Natural killer cell treated with Interleukin-12 subunit alpha and Interleukin-12 subunit beta and Interleukin-15 and Interleukin-18, amount 100 ng/mL, for 72 hours (primary cell): ENCODE results near the gene KIF21B. TPM values are rescaled to one million over a fixed set of nuclear protein-coding genes. Genes with fewer than 3 reads are reported as not detected.

Experiments used
- ATAC-seq, 2 donors: fragments of 150-1000 bp; cut with Tn5 transposase in 1 of 2; sonication (Bioruptor Pico), chemical (Tn5 transposase) in 1 of 2; 2 replicates each; pipeline ENCODE4 v1.10.0; 2021
- DNase-seq: peaks from one replicate; pipeline ENCODE4 v3.0.0; 2022; ENCODE audit warnings: low spot score
- H3K27ac Mint-ChIP-seq, 2 donors: 1 replicate in 1 of 2; 2 replicates in 1 of 2; pipeline ENCODE4 v1.8.0; 2022; ENCODE audit warnings: mixed read lengths in 2 of 2, mild to moderate bottlenecking in 1 of 2, moderate library complexity in 1 of 2
- H3K27me3 Mint-ChIP-seq, 2 donors: 1 replicate in 1 of 2; 2 replicates in 1 of 2; pipeline ENCODE4 v1.8.0; 2022; ENCODE audit warnings: mixed read lengths in 2 of 2
- H3K36me3 Mint-ChIP-seq: one replicate; pipeline ENCODE4 v1.8.0; 2022; ENCODE audit warnings: mixed read lengths
- H3K4me1 Mint-ChIP-seq, 2 donors: 1 replicate in 1 of 2; 2 replicates in 1 of 2; pipeline ENCODE4 v1.8.0; 2022; ENCODE audit warnings: low read depth in 2 of 2, mixed read lengths in 2 of 2, mild to moderate bottlenecking in 1 of 2
- H3K4me3 Mint-ChIP-seq: one replicate; pipeline ENCODE4 v1.8.0; 2022; ENCODE audit warnings: mixed read lengths
- H3K9me3 Mint-ChIP-seq: 2 replicates; pipeline ENCODE4 v1.8.0; 2022; ENCODE audit warnings: mixed read lengths
- total RNA-seq, 2 donors: library from RNA; stranded (reverse); gene quantifications; one replicate each; pipeline ENCODE4 v1.2.3, GENCODE V29; 2022

The KIF21B gene
- total RNA-seq, 2 donors from 2014 or later: 71.1 to 93.3 TPM

DNA sequence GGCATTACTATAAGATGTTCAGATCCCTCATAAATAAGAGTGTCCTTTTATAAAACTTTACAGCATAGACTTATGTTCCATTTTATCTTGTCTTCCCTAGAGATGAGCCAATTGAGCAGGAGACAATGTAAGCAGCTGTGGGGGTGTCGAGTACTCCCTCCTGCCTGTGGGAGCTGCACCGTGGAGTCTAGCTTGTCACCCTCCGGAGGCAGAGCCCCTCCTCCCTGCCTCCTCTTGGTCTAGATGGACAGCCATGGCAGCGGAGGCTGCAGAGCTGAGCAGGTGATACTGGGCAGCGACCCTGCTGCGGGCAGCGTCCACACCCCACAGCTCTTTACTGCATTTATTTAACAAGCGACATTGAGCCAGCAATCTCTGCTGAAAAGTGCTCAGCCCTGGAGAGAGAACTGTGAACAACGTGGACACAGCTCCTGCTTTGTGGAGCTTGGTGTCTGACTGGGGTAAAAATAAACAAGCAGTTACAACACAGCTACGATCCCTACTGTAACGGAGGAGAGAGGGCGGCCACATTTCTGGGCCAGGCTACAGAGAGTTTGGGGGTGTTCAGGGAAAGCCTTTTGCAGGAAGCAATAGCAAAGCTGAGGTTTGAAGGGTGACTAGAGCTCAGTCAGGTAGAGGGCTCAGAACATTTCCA is 12.8 kb upstream of the KIF21B start:
- DNase-seq (no peak), ATAC-seq (no peak)
- H3K9me3 Mint-ChIP-seq: no peaks in the 10 kb centered on the region
- H3K4me1 Mint-ChIP-seq: no peaks in the 10 kb centered on the region
- H3K4me3 Mint-ChIP-seq: no peak overlapping the region
- no peak overlapping the region for H3K27ac Mint-ChIP-seq
- H3K27me3 Mint-ChIP-seq: no peaks in the 10 kb centered on the region
- no peaks in the 10 kb centered on the region for H3K36me3 Mint-ChIP-seq

DNA sequence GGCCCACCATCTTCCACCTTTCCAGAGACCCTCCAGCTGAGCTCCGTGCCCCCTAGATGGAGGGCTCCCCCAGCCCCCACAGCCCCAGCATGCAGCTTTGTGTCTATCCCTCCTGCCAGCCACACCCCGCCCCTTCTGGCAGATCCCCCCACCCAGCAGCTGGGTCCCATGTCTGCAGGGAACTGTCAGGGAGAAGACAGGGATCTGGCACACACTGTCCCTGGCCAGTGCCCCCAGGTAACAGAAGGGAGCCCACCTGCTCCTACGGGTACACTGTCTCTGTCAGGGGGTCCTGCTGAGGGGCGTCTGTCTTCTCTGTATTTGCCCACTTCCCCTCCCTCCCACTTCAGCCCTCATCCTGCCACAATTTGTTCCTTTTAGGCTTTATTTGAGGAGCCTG is 11.2 kb upstream of the KIF21B start:
- Mint-ChIP-seq H3K4me1 (no peaks in the 10 kb centered on the region), H3K27me3 (no peaks in the 10 kb centered on the region), H3K27ac (no peak overlapping the region), H3K4me3 (no peak overlapping the region), H3K36me3 (no peaks in the 10 kb centered on the region), H3K9me3 (no peaks in the 10 kb centered on the region)
- DNase-seq (no peak), ATAC-seq (no peak)

DNA sequence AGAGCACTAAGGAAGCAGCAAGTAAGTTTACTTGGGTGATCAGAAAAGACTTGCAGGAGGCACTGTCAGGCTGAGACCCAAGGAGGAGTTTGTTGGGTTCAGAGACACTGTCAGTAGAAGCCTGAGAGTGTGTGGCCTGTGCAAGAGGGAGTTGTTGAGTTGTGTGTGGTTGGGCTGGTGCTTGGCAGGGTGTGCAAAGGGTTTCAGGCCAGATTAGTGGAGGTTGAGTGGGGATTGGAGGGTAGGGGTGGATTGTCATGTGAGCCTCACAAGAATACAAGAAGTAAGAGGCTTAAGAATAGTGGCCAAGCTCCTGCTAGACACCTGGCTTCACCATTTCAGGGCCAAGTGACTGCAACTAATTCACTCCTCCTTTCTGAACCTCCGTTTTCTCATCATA is 8.9 kb upstream of the KIF21B start:
- Mint-ChIP-seq H3K4me1 (peaks cover 4 to 7% of the 10 kb centered on the region in 2 donors), H3K27me3 (no peaks in the 10 kb centered on the region), H3K27ac (no peak overlapping the region), H3K9me3 (no peaks in the 10 kb centered on the region), H3K36me3 (no peaks in the 10 kb centered on the region), H3K4me3 (no peak overlapping the region)
- DNase-seq: no peak
- ATAC-seq: no peak

DNA sequence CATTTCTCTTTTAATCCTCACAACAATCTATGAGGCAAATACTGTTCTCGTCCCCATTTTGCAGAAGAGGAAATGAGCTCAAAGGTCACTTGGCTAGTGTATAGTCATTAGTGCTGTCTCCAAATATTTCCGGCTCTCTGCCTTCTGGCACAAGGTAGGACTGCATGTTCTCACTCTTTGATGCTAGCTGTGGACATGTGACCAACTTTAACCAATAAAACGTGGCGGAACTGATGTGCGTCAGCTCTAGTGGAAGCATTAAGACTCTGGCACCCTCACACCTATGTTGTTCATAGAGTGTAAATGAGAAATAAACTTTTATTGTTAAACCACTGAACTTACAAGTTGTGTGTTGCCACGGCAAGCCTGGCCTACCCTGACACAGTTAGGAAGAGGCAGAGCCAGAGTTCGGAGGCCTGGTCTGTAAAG is 5.0 kb upstream of the KIF21B start:
- ATAC-seq (no peak), DNase-seq (no peak)
- Mint-ChIP-seq H3K4me3 (no peak overlapping the region), H3K36me3 (no peaks in the 10 kb centered on the region), H3K27ac (no peak overlapping the region), H3K9me3 (no peaks in the 10 kb centered on the region), H3K4me1 (peaks cover 21 to 34% of the 10 kb centered on the region in 2 donors), H3K27me3 (no peaks in the 10 kb centered on the region)

DNA sequence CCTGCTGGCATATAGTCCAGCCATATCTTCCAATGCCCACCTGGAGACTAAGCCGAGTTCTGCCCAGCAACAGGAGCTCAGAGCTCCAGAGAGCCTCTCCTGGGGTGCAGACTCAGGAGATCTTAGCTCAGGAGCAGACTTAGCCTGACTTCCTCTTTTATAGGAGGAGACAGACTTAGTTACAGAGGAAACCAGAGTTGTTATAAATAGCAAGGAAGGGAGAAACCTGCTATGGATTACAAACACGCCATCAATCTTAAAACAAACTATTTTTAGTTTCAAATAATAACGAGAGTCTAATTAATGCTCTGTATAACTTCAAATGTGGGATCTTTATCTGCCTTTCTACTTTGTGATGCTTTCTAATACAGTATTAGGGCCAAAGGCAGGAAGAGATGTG is 3.3 kb upstream of the KIF21B start:
- Mint-ChIP-seq H3K27ac (peak overlapping the region; percentile 44 to 90), H3K36me3 (no peaks in the 10 kb centered on the region), H3K4me3 (peak overlapping the region; percentile 83), H3K4me1 (peaks cover 31 to 46% of the 10 kb centered on the region in 2 donors), H3K9me3 (no peaks in the 10 kb centered on the region), H3K27me3 (no peaks in the 10 kb centered on the region)
- DNase-seq (no peak), ATAC-seq (no peak)

DNA sequence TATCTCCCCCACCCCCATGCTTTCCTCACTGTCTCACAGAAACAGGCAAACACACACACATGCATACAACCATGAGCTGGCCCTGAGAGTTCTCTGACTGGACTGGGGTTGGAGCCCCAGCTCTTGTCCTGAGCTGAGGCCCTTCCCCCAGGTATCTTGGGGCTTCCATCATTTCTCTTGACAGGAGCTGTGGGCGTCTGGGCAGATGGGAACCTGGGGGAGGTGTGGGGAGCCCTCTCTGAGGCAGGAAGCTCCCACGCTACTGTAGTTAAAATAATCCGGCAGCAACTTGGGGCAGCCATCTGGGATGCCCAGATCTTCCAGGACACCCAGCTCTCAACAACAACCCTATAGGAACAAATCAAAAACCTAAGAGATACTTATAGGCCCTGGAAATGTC is 2.7 kb upstream of the KIF21B start:
- peak overlapping the region; percentile 83 for H3K4me3 Mint-ChIP-seq
- DNase-seq: no peak
- H3K27me3 Mint-ChIP-seq: no peaks in the 10 kb centered on the region
- H3K9me3 Mint-ChIP-seq: no peaks in the 10 kb centered on the region
- H3K36me3 Mint-ChIP-seq: no peaks in the 10 kb centered on the region
- ATAC-seq: no peak
- peak overlapping the region; percentile 44 to 90 for H3K27ac Mint-ChIP-seq
- peaks cover 35 to 49% of the 10 kb centered on the region in 2 donors for H3K4me1 Mint-ChIP-seq

DNA sequence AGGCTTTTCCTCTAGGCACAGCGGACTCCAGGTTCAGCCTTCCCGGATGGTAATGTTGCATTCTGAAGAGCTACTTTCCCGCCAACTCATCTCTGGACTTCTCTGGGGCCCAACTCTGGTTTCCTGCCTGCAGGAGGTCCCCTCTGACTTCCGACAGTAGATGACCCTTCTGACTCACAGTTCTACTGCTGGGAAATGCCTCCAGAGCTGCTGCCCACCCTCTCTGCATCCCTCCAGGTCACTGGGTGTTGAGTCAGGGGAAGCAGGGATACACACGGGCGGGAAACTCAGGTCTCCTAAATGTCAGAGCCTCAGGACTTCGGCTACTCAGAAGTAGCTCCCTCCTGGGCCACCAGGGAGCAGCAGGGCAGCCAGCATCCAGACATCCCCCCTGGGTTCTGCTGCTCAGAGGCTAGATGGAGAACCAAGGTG is 2.1 kb upstream of the KIF21B start:
- H3K27me3 Mint-ChIP-seq: no peaks in the 10 kb centered on the region
- ATAC-seq (peak in 1 of 2 donors; percentile 44), DNase-seq (no peak)
- peak overlapping the region; percentile 83 for H3K4me3 Mint-ChIP-seq
- H3K36me3 Mint-ChIP-seq: no peaks in the 10 kb centered on the region
- no peaks in the 10 kb centered on the region for H3K9me3 Mint-ChIP-seq
- peak overlapping the region; percentile 44 to 90 for H3K27ac Mint-ChIP-seq
- peaks cover 39 to 54% of the 10 kb centered on the region in 2 donors for H3K4me1 Mint-ChIP-seq

DNA sequence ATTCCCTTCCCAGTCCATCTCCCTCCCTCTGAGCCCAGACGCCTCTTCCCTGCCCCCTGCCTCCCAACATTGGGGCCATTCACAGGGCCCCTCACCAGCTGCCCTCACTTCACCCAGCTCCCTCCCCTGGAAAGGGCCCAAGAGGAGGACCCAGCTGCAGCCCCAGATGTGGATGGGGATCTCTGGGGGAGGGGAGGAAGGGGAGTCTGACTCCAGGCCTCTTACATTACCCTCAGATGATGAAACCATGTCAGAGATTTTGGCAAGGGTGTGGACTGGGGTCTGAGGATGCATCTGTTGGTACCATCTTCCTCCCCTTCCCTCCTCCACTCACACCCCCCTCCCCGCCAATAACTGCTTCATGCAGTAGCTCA is 1.1 kb upstream of the KIF21B start:
- DNase-seq (no peak), ATAC-seq (no peak)
- H3K27ac Mint-ChIP-seq: peak overlapping the region in 1 of 2 donors; percentile 44
- H3K36me3 Mint-ChIP-seq: no peaks in the 10 kb centered on the region
- peak overlapping the region; percentile 83 for H3K4me3 Mint-ChIP-seq
- H3K27me3 Mint-ChIP-seq: no peaks in the 10 kb centered on the region
- no peaks in the 10 kb centered on the region for H3K9me3 Mint-ChIP-seq
- H3K4me1 Mint-ChIP-seq: peaks cover 49 to 64% of the 10 kb centered on the region in 2 donors

DNA sequence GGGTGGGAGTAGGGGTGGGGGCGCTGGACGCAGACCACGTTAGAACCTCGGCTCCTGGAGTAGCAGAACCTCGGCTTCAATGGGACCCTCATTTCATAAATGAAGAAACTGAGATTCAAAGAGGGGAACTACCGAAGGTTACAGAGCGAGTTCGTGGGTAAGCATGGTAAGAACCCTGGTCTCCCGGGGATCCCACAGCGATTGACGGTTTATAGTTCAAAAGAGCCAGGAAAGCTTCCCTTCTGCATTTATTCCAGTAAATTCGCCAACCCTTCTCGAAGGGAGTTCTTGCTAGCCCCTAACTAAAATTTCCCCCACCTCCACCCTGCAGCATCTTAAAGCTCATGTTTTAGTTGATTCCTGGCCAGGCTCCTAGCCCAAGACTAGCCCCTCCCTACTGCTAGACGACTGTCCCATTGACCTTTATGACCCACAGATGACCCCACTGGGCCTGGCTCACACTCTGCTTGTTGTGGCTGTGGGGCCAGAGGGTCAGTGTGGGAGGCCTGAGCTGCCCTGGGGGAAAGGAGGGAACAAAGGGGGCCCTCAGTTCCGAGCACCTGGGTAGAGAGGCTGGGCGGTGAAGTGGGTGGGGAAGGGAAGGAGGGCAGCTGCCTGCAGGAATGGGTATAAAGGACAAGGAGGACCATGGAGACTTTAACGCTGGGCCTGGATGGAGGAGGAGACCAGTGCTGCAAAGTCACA is 558 bp upstream of the KIF21B start:
- DNase-seq: no peak
- Mint-ChIP-seq H3K4me3 (peak overlapping the region; percentile 42), H3K4me1 (peaks cover 54 to 69% of the 10 kb centered on the region in 2 donors), H3K27me3 (no peaks in the 10 kb centered on the region), H3K9me3 (no peaks in the 10 kb centered on the region), H3K36me3 (no peaks in the 10 kb centered on the region), H3K27ac (no peak overlapping the region)
- no peak for ATAC-seq

DNA sequence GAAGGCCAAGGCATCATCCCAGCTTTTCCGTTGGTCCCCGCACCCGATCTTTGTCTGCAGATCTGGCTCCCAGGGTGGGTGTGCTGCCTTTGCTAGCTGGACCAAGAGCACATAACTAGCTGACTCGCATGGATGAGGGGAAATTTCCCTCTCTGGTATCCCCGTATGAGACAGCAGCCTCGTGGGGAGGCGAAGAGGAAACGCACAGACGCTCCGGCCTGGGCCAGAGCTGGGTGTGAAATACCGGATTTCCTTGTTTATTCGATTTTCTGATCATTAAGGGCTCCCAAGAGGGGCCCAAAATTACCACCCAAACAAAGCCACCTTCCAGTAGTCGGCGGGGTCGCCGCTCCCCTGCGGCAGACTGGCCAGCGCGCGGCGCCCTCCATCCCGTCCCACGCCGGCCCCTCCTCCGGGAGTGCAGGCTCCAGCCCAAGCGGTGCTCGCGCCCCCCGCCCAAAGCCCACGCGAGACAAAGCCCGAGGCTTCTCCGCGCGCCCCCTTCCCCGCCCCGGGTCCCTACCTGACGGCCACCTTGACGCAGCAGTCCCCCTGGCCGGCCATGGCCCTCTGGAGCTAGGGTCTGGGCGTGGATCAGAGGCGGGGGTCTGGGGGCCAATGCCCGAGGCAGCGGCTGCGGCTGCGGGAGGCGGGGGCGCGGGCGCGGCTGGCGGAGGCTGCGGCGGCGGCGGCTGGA is 546 bp downstream of the KIF21B start:
- H3K27me3 Mint-ChIP-seq: no peaks in the 10 kb centered on the region
- peak overlapping the region; percentile 96 for H3K4me3 Mint-ChIP-seq
- H3K9me3 Mint-ChIP-seq: no peaks in the 10 kb centered on the region
- peak; percentile 76 for DNase-seq
- no peaks in the 10 kb centered on the region for H3K36me3 Mint-ChIP-seq
- peak; percentile 32 to 37 for ATAC-seq
- H3K4me1 Mint-ChIP-seq: peaks cover 59 to 74% of the 10 kb centered on the region in 2 donors
- peak overlapping the region; percentile 95 to 99 for H3K27ac Mint-ChIP-seq

DNA sequence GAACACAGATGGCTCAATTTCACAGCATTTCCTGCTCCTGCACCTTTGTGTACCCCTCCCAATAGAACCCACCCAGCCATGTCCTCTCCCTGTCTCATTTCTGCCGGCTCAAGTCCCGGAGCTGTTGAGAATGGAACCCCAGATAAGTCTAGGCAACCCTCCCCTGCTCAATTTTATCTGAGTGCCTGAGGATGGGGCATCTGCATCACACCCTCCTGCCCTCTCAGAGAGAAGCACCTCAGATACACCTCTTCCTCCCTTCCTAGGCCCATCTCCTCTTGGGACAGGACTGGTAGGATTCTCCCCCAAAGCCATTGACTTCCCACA is 1.1 kb downstream of the KIF21B start:
- H3K4me3 Mint-ChIP-seq: peak overlapping the region; percentile 96
- H3K27ac Mint-ChIP-seq: peak overlapping the region; percentile 95 to 99
- ATAC-seq: no peak
- H3K4me1 Mint-ChIP-seq: peaks cover 62 to 73% of the 10 kb centered on the region in 2 donors
- no peaks in the 10 kb centered on the region for H3K36me3 Mint-ChIP-seq
- H3K27me3 Mint-ChIP-seq: no peaks in the 10 kb centered on the region
- H3K9me3 Mint-ChIP-seq: no peaks in the 10 kb centered on the region
- no peak for DNase-seq

DNA sequence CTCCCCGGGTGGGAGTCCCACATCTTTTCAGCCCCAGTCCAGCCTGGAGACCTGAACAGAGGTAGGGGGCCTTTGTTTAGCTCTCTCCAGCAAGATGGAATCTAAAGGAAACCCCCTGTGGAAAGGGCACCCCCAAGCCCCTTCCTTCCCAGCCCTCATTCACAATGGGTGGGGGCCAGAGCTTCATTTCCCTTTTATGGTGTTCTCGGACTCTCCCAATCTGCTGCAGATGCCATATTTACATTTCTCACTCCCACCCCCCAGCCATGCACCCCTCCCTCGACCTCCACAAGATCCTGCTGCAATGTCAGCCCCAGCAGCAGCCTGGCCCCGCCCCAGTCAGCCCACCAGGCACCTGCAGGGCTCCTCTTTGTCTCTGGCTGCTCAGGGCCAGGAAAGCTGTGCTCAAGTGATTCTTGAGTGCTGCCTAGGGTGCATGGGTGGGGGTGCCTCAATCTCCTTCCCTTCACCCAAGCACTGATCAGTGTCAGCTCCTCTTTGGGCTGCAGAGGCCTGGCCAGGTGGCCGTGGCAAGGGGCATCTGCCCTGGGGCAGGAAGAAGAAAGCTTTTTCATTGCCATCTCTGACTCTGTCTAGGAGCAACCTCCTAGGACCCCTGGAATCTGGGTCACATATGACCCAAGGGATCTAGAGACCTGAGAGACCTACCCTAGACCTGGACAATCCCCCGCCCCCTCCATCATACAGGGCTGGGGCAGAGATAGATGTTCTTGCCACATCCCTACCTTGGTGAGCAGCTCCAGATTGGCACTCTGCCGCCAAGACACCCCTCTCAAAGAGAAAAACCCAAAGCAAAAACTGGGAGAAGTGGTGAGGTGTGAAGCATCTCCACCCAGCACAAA is 1.7 kb downstream of the KIF21B start:
- ATAC-seq (no peak), DNase-seq (no peak)
- peak overlapping the region; percentile 96 for H3K4me3 Mint-ChIP-seq
- peaks cover 65 to 68% of the 10 kb centered on the region in 2 donors for H3K4me1 Mint-ChIP-seq
- H3K9me3 Mint-ChIP-seq: no peaks in the 10 kb centered on the region
- H3K27me3 Mint-ChIP-seq: no peaks in the 10 kb centered on the region
- H3K27ac Mint-ChIP-seq: peak overlapping the region; percentile 95 to 99
- H3K36me3 Mint-ChIP-seq: no peaks in the 10 kb centered on the region

DNA sequence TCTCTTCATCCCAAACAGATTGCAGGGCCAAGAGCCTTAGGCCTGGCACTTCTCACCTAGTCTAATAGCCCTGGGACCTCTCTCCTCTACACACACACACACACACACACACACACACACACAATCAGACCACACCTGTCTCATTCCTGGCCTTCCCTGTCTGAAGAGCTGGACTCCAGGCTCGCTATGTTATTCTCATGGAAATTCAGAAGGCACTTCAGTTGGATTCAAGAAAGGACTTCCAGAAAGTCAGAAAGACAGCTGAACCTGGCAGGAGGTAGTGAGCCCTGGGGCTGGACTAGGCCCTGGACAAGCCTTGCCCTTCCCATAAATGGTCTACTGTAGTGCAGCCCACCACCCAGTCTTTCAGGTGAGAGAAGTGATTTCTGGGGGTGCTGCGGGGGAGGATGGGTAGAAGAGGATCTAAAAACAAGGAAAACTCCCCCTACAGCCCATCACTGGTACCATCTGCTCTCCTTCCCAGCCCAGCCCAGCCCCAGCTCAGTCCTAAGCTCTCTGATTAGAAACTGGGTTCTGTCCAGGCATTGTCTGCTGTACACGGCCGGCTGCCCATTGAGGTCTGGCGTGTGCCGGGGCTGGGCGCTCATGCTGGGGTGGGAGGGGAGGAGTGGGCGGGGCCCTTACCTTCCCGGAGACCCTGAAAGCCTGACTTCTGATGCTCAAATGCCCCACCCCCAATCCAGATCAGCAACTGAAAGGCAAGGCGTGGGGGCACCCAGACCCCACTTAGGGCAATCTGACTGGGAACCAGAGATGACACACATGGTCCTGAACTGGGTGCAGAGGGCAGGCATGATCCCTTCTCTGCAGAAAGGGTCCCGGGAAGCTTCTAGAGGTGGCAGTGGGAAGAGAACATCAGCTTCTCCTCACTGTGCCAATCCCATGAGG is 2.5 kb downstream of the KIF21B start:
- Mint-ChIP-seq H3K9me3 (no peaks in the 10 kb centered on the region), H3K27me3 (no peaks in the 10 kb centered on the region), H3K4me1 (peaks cover 59 to 63% of the 10 kb centered on the region in 2 donors), H3K4me3 (peak overlapping the region; percentile 96), H3K27ac (peak overlapping the region; percentile 95 to 99), H3K36me3 (no peaks in the 10 kb centered on the region)
- DNase-seq (no peak), ATAC-seq (no peak)
